Heart left ventricle (tissue), 16 donors: ENCODE data around the gene FGF8. TPM values are rescaled to one million over a fixed set of nuclear protein-coding genes. Genes with fewer than 3 reads are reported as not detected.

Source experiments
- ATAC-seq, 4 donors: fragments of 200-7000 bp; cut with Tn5 transposase; one replicate each; pipeline ENCODE4 v1.9.1; 2020 to 2022; ENCODE audit warnings: moderate library complexity in 4 of 4, mild to moderate bottlenecking in 3 of 4, moderate number of reproducible peaks in 1 of 4
- DNase-seq, 5 donors: peaks; one replicate each; pipeline ENCODE4 v3.0.0-alpha.2; 2020
- H3K27ac ChIP-seq, 12 donors: fragments of 200-600 bp; sonication (generic) in 4 of 12; one replicate each; pipeline versions ENCODE4 v1.5.0 to v1.8.0; 2016 to 2022; ENCODE audit warnings: mild to moderate bottlenecking in 2 of 12
- H3K27me3 ChIP-seq, 9 donors: fragments of 200-600 bp; sonication (generic) in 2 of 9; one replicate each; pipeline versions ENCODE4 v1.5.1 to v1.8.0; 2016 to 2022; ENCODE audit warnings: mild to moderate bottlenecking in 3 of 9
- H3K36me3 ChIP-seq, 9 donors: fragments of 200-600 bp; sonication (generic) in 2 of 9; one replicate each; pipeline versions ENCODE4 v1.5.0 to v1.8.0; 2018 to 2022; ENCODE audit warnings: mild to moderate bottlenecking in 2 of 9
- H3K4me1 ChIP-seq, 12 donors: fragments of 200-600 bp; sonication (generic) in 4 of 12; one replicate each; pipeline versions ENCODE4 v1.5.0 to v1.8.0; 2016 to 2022; ENCODE audit warnings: mild to moderate bottlenecking in 3 of 12
- H3K4me3 ChIP-seq, 12 donors: fragments of 200-600 bp; sonication (generic) in 4 of 12; one replicate each; pipeline versions ENCODE4 v1.5.0 to v1.8.0; 2017 to 2022; ENCODE audit warnings: mild to moderate bottlenecking in 9 of 12, moderate library complexity in 4 of 12
- H3K9me3 ChIP-seq, 12 donors: fragments of 200-600 bp; sonication (generic) in 4 of 12; one replicate each; pipeline versions ENCODE4 v1.5.0 to v1.8.0; 2016 to 2022; ENCODE audit warnings: mild to moderate bottlenecking in 1 of 12
- CTCF ChIP-seq, 12 donors: fragments of 200-600 bp; sonication (generic) in 4 of 12; IDR thresholded peaks; one replicate each; pipeline versions ENCODE4 v1.5.0 to v1.8.0; 2018 to 2022; ENCODE audit warnings: antibody characterized with exemption in 12 of 12, mild to moderate bottlenecking in 5 of 12
- POLR2A ChIP-seq, 2 donors: fragments of 450-650 bp; IDR thresholded peaks; one replicate each; pipeline ENCODE4 v1.6.1; 2017; ENCODE audit warnings: antibody characterized with exemption in 2 of 2, mild to moderate bottlenecking in 2 of 2, moderate library complexity in 2 of 2
- WGBS, 4 donors: extraction: QIAGEN DNeasy Blood & Tissue Kit in 2 of 4; methylation state at CpG; one replicate each; pipeline versions ENCODE4 v1.1.5 to v1.1.7; 2013 to 2018; 5-methylcytosine and 5-hydroxymethylcytosine counted together
- intact Hi-C, 10 donors: fragments of 100-400 bp; cut with DNase I; formaldehyde crosslinking; loops; one replicate each; pipeline versions ENCODE4 v1.11.1 to v1.14.2; 2022
- polyA plus RNA-seq, 2 donors: library from polyadenylated mRNA; stranded (reverse); fragments of 200-250 nt; gene quantifications; one replicate each; pipeline ENCODE4 v1.2.3, GENCODE V29; 2013
- total RNA-seq, 9 donors: library from RNA; depleted of rRNA in 2 of 9; stranded (reverse); fragments of >200 nt in 2 of 9; fragmentation: NEBNext Ultra II Directional in 3 of 9; extraction: Animal tissue kit (Norgen Biotek cat#: 25700) in 3 of 9; gene quantifications; one replicate each; pipeline versions ENCODE4 v1.1.0 to v1.2.4, GENCODE V29; 2016 to 2023
- donor health status: ischemic (EF 13 %, LVEDD 7.1; RV severe dilation, severe dysfunction).
- donor health status: healthy with polysubstance abuse.
- donor health status: DM: no; HTN: yes; CAD: no.
- donor health status: DM: no; HTN: no; CAD: no.
- donor health status: ischemic (EF 25% LVEDD 6.9; RV normal size, moderate dysfunction).
- donor health status: ischemic (EF 25% LVEDD 5.7; RV mildly dilated, moderate dysfunction).
- donor health status: healthy.
- donor health status: DM: yes; HTN: yes; CAD: no.
- donor health status: ischemic (EF 35%, LVEDD 5.7; RV mildly dilated, moderate dysfunction).
- donor health status: nonischemic (EF 11% LVEDD 7.7; RV severe dilation, severe dysfunction).
- donor health status: DM: yes; HTN: yes; CAD: no.
- donor health status: PGD.
- donor health status: ischemic (EF 29% LVEDD 5.4; RV normal size, mild dysfunction).
- donor health status: nonischemic (EF 23%, LVEDD 6.1; RV moderate dilation, normal function).

Gene FGF8
- total and polyA plus RNA-seq, 11 donors = not detected

GRCh38 chr10:101748496-101748895 lies 27.4 kb downstream of the FGF8 start:
- 62 to 77% (median 74%) methylated on average over 3 of the region's 3 CpGs for WGBS, 4 donors
- no peaks in the 10 kb centered on the region for H3K4me1 ChIP-seq

GRCh38 chr10:101745074-101745696 lies 30.7 kb downstream of the FGF8 start:
- TF ChIP-seq POLR2A (IDR thresholded peaks at IDR 0.05) = no peak
- TF ChIP-seq CTCF (IDR thresholded peaks at IDR 0.05) = no peak
- Histone ChIP-seq H3K36me3 (no peaks in the 10 kb centered on the region), H3K4me1 (no peaks in the 10 kb centered on the region), H3K27me3 (peaks cover 0 to 10% (median 0%) of the 10 kb centered on the region in 9 donors), H3K27ac (no peak overlapping the region), H3K9me3 (no peaks in the 10 kb centered on the region), H3K4me3 (no peak overlapping the region)
- DNase-seq = no peak
- WGBS, 4 donors = 65 to 74% (median 70%) methylated on average over 9 of the region's 9 CpGs
- no peak for ATAC-seq
- intact Hi-C loops = no loop called here

More at GRCh38 chr10:101748496-101748895, 27.4 kb downstream of the FGF8 start:
- ATAC-seq (no peak), DNase-seq (no peak)
- peaks cover 0 to 7% (median 0%) of the 10 kb centered on the region in 9 donors for H3K27me3 ChIP-seq
- no peak overlapping the region for H3K4me3 ChIP-seq
- intact Hi-C loops = no loop called here
- H3K36me3 ChIP-seq = no peaks in the 10 kb centered on the region
- H3K9me3 ChIP-seq = no peaks in the 10 kb centered on the region
- TF ChIP-seq CTCF (IDR thresholded peaks at IDR 0.05) (no peak), POLR2A (IDR thresholded peaks at IDR 0.05) (no peak)
- no peak overlapping the region for H3K27ac ChIP-seq

GRCh38 chr10:101744267-101744666 lies 31.6 kb downstream of the FGF8 start:
- Histone ChIP-seq H3K9me3 (no peaks in the 10 kb centered on the region), H3K4me1 (no peaks in the 10 kb centered on the region), H3K4me3 (no peak overlapping the region), H3K36me3 (no peaks in the 10 kb centered on the region), H3K27me3 (peaks cover 0 to 19% (median 0%) of the 10 kb centered on the region in 9 donors), H3K27ac (no peak overlapping the region)
- no peak for ATAC-seq
- WGBS, 4 donors = 84 to 87% (median 86%) methylated on average over 3 of the region's 3 CpGs
- intact Hi-C loops = no loop called here
- TF ChIP-seq POLR2A (IDR thresholded peaks at IDR 0.05) = no peak
- no peak for DNase-seq

GRCh38 chr10:101741938-101742337 lies 34.0 kb downstream of the FGF8 start:
- H3K9me3 ChIP-seq = no peaks in the 10 kb centered on the region
- ATAC-seq (no peak), DNase-seq (no peak)
- intact Hi-C loops = no loop called here
- no peaks in the 10 kb centered on the region for H3K4me1 ChIP-seq
- no peak overlapping the region for H3K27ac ChIP-seq
- no peak overlapping the region for H3K4me3 ChIP-seq
- WGBS, 4 donors = 48 to 49% (median 49%) methylated on average over 2 of the region's 2 CpGs
- H3K27me3 ChIP-seq = peaks cover 0 to 35% (median 10%) of the 10 kb centered on the region in 9 donors
- H3K36me3 ChIP-seq = no peaks in the 10 kb centered on the region
- no peak for TF ChIP-seq POLR2A (IDR thresholded peaks at IDR 0.05)
- no peak for TF ChIP-seq CTCF (IDR thresholded peaks at IDR 0.05)

GRCh38 chr10:101736666-101737065 lies 39.2 kb downstream of the FGF8 start:
- Histone ChIP-seq H3K27ac (no peak overlapping the region), H3K36me3 (no peaks in the 10 kb centered on the region), H3K9me3 (no peaks in the 10 kb centered on the region), H3K4me1 (no peaks in the 10 kb centered on the region), H3K4me3 (no peak overlapping the region), H3K27me3 (peaks cover 0 to 35% (median 10%) of the 10 kb centered on the region in 9 donors)
- ATAC-seq (no peak), DNase-seq (no peak)
- TF ChIP-seq POLR2A (IDR thresholded peaks at IDR 0.05) (no peak), CTCF (IDR thresholded peaks at IDR 0.05) (no peak)
- 73 to 85% (median 77%) methylated on average over 3 of the region's 3 CpGs for WGBS, 4 donors
- intact Hi-C loops = no loop called here
